ENCODE results near the gene SLC41A3.
"Not testable (repeated sequence)": the region's sequence is repeated elsewhere in the genome, so short reads cannot be mapped to it uniquely, and the experiment has no call there.

Gene SLC41A3

DNA sequence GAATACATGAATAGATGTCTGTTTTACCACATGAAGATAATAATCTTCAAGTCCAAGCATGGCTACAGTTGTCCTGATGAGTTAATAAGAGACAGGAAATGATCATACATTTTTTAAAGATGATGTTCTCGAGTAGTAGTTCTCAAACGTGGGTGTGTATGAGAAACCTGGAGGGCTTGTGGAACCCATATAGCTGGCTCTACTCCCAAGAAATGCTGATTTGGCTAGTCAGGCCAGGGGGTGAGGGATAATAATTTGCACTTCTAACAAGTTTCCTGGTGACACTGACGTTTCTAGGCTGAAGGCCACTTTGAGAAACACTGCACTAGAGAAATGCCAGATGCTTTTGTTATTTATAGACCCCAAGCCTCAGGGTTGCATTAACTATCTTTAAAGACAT is 78.0 kb downstream of the SLC41A3 start:
- TF ChIP-seq, protein P1, sequence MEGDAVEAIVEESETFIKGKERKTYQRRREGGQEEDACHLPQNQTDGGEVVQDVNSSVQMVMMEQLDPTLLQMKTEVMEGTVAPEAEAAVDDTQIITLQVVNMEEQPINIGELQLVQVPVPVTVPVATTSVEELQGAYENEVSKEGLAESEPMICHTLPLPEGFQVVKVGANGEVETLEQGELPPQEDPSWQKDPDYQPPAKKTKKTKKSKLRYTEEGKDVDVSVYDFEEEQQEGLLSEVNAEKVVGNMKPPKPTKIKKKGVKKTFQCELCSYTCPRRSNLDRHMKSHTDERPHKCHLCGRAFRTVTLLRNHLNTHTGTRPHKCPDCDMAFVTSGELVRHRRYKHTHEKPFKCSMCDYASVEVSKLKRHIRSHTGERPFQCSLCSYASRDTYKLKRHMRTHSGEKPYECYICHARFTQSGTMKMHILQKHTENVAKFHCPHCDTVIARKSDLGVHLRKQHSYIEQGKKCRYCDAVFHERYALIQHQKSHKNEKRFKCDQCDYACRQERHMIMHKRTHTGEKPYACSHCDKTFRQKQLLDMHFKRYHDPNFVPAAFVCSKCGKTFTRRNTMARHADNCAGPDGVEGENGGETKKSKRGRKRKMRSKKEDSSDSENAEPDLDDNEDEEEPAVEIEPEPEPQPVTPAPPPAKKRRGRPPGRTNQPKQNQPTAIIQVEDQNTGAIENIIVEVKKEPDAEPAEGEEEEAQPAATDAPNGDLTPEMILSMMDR (IDR thresholded peaks at IDR 0.05; ENCODE audit: control insufficient read depth, extremely low read depth, insufficient read depth) = no peak

DNA sequence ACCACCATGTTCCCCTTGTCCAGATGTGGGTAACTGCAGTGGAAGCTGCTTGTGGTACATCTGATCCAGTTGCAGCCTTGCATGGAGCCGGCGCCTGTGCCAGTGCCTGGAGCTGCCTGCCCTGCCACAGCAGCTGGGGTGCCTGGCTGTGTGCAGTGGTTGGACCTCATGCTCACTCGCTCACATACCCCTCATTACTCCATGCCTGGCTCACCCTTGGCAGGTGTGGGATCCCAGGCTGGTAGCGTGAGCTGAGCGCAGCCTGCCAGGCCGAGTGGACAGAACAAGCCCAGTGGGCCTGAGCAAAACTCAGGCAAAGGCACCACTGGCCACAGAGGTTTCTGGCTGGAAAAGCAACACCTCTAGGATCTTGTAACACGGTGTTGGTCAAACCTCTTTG is 79.2 kb downstream of the SLC41A3 start:
- TF ChIP-seq, protein P1 (IDR thresholded peaks at IDR 0.05; ENCODE audit: control insufficient read depth, extremely low read depth, insufficient read depth) = no peak
- no peak for DNase-seq (ENCODE audit: low read depth)
- no peak overlapping the region for H3K4me3 ChIP-seq (ENCODE audit: low read depth, low read length)

More for the DNA sequence above, 78.0 kb downstream of the SLC41A3 start:
- no peak for DNase-seq (ENCODE audit: low read depth)
- H3K4me3 ChIP-seq (ENCODE audit: low read depth, low read length) = no peak overlapping the region

DNA sequence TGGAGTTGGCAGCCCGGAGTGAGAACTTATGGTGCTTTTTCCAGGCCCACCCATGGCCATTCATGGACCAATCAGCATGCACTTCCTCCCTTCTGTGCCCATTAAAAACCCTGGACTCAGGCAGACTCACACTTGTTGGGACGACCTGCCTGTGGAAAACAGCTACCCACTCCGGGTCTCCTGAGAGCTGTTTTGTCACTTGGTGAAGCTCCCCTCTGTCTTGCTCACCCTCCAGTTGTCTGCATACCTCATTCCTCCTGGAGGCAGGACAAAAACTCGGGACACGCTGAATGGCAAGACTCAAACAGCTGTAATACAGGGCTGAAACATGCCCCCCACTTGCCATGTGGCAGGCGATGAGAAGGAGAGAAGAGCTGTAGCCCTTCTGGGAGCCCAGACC is 79.7 kb downstream of the SLC41A3 start:
- no peak for DNase-seq (ENCODE audit: low read depth)
- no peak overlapping the region for H3K4me3 ChIP-seq (ENCODE audit: low read depth, low read length)
- TF ChIP-seq, protein P1 (IDR thresholded peaks at IDR 0.05; ENCODE audit: control insufficient read depth, extremely low read depth, insufficient read depth) = no peak

DNA sequence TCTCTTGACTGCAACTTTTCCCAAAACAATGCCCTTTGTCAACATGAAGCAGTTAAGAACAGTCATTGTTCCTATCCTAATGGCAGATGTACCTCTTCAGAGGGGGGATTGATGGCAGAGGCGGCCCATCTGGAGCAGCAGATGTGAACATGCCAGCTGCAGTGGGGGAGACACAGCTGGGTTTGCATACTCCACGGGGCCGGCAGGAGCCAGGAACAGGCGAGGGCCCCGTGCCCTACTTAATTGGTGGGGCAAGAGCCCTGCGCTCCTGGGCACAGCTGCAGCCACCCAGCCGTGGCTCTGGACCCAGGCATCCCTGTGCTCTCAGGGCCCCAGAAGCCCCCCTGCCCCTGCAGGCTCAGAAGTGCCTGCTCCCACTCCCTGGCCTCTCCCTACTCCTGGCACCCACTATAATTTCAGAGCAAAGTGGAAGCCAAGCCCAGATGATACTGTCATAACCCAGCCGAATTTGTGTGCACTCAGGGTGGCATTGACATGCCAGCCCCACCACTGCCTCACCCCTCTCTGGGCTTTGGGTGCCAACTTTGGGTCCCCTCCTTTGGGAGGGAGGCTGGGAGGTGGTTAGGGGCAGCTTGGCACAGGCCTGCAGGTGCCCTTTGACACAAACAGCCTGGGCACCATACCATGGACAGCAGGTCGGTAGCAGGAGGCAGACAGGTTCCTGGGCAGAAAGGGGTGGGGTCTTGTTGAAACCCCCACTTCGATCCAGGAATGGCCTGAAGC is 80.3 kb downstream of the SLC41A3 start:
- DNase-seq (ENCODE audit: low read depth) = no peak
- no peak overlapping the region for H3K4me3 ChIP-seq (ENCODE audit: low read depth, low read length)
- TF ChIP-seq, protein P1 (IDR thresholded peaks at IDR 0.05; ENCODE audit: control insufficient read depth, extremely low read depth, insufficient read depth) = no peak

DNA sequence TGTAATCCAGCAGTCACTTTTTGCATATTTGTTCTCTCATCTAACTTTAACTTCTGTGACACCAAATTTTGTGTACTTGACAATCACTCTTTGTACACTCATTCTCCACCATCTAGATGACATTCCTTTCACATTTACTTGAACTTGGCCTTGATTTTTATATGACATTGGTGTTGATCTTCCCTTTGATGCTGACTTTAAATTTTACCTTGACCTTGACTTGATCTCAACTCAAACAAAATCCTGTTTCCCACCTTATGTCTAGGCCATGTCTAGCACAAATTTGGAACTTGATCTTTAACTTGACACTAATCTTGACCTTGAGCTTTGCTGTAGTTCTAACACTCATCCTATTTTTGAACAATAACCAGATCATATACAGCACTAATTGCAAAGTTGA is 81.7 kb downstream of the SLC41A3 start:
- TF ChIP-seq, protein P1 (IDR thresholded peaks at IDR 0.05; ENCODE audit: control insufficient read depth, extremely low read depth, insufficient read depth) = no peak
- H3K4me3 ChIP-seq (ENCODE audit: low read depth, low read length) = no peak overlapping the region

DNA sequence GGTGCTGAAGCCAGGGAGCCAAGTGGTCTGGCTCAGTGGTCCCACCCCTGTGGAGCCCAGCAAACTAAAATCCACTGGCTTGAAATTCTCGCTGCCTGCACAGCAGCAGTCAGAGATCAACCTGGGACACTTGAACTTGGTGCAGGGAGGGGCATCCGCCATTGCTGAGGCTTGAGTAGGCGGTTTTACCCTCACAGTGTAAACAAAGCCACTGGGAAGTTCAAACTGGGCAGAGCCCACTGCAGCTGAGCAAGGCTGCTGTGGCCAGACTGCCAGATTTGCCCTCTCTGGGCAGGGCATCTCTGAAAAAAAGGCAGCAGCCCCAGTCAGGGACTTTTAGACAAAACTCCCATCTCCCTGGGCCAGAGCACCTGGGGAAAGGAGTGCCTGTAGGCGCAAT is 87.2 kb downstream of the SLC41A3 start:
- not testable (repeated sequence) for H3K4me3 ChIP-seq (ENCODE audit: low read depth, low read length); DNase-seq (ENCODE audit: low read depth)

More for the DNA sequence above, 81.7 kb downstream of the SLC41A3 start:
- no peak for DNase-seq (ENCODE audit: low read depth)

DNA sequence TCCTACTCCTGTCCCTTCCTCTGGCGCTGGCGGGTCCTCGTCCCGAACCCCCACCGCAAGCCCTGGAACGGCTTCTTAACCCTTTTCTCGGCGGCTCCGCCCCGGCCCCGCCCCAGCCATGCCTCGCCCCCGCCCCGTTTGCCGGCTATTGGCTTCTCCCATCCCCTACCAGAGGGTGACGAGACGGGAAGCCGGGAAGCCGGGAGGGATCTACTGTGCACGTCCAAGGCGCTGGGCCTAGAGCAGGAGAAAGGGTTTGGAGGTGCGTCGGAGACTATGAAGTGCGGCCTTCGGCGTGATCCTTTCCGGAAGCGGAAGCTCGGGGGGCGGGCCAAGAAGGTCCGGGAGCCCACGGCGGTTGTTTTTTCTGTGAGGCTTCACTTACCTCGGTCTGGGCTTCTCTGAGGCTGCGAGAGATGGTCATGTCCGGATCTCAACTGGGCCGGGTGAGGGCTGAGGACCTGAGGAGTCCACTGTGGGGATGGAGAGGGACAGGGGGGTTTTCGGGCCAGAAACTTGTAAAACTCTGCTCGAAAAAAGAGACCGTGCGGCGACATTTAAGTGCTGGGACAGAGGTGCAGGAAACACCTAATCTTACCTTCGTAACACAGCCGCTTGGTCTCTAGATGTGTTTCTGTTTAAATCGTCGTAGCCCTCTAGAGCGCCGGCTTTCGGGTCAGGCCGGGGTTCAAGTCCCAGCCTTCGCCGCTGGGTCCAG is 93.5 kb downstream of the SLC41A3 start:
- H3K4me3 ChIP-seq (ENCODE audit: low read depth, low read length) = no peak overlapping the region
- no peak for DNase-seq (ENCODE audit: low read depth)

DNA sequence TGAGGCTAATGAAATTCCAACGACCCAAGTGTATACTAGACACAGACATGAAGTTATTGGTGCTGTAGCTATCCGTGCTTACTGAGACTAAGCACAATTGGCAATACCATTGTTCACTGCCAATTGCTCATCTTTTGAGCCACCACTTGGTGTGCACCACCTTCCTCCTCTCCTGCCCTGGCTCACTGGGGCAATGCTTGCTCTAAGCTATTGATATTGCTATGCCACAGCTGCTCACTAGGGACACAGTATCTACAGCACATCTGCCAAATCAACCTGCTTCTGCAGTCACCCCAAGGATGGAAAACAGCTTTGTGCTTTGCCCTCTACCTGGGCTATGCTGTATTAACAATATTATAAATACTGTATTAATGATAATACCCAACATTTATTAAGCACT is 99.0 kb downstream of the SLC41A3 start:
- DNase-seq (ENCODE audit: low read depth); H3K4me3 ChIP-seq (ENCODE audit: low read depth, low read length): not testable (repeated sequence)

More for the DNA sequence above, 93.5 kb downstream of the SLC41A3 start:
- TF ChIP-seq, protein P1 (IDR thresholded peaks at IDR 0.05; ENCODE audit: control insufficient read depth, extremely low read depth, insufficient read depth) = no peak

DNA sequence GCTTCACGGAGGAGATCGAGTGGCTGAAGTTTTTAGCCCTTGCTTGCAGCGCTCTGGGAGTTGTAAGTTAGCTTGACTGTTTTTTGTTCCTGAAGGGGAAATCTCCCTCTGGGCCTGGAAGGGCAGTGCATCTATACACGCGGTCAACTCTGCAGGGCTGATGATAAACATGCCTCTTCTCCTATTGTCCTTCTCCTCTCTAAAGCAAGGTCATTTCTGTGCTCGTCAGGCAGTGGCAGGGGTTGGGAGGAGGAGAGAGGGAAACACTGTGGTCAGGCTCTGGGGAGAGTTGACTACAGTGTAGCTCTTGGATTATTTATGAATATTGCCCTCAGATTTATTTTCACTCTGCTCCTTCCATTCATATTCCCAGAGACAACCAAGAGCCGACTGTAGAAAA is 106.8 kb downstream of the SLC41A3 start:
- not testable (repeated sequence) for DNase-seq (ENCODE audit: low read depth); H3K4me3 ChIP-seq (ENCODE audit: low read depth, low read length)

DNA sequence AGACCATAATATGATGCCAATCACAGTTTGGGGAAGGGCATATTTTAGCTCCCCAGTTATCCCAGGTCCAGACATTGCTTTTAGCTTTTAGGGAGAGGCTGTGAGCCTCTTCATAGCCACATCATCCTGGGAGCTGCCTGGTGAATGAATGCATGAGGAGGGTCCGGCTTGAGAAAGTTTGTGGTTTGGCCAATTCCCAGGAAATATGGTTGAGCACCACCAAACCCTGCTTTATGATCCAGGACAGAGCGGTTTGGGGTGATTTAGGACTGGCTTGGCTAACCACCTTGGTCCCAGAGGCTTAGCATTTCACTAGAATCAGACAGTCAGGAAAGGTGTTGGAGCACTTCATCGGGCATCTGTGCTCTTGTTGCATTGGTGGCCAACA is 107.9 kb downstream of the SLC41A3 start:
- DNase-seq (ENCODE audit: low read depth); H3K4me3 ChIP-seq (ENCODE audit: low read depth, low read length): not testable (repeated sequence)

Measured in LNCaP clone FGC (cell line).